ENCODE data around the gene CRHR1.

CRHR1 gene

DNA sequence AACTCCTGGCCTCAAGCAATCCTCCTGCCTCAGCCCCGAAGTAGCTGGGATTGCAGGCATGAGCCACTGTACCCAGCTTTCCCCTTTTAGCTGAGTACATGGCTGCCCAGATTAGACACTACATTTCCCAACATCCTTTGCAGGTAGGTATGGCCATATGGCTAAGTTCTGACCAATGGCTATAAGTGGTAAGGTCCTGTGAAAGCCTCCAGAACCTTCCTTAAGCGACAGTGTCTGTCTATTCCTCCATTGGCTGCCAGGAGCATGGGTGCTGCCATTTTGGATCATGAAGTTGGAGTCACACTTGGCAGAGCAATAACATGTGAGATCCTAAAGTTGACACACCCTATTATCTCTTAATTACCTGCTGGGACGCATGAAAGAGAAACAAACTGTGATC lies 24.4 kb upstream of the CRHR1 start:
- peak; percentile 69 for DNase-seq

DNA sequence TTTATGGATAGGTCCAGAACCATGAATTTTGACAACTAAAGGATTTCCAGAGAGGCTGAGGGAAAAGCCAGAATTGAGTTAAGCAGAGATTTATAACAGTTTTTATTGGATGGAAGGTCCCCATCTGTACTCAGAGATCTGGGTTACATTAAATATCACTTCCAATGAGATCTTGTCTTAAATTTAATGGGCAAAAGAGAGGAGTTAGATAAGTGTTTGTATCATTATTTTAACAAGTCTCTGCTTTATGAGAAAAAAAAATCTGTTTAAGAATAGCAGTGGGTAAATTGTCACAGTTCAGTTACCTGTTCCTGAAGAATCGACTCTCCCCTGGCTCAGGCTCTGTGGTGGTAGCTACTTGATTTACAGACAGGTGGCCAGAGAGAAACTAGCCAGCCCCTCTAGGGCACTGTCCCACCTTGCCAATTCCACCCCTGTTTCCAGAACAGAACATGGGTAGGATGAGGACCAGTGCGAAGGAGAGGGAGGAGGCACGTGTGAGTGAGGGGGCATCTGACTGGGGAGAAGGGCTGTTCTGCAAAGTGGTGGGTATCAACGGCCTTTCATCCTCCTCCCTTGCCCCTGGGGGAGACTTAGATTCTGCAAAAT lies 22.1 kb upstream of the CRHR1 start:
- no peak for DNase-seq

DNA sequence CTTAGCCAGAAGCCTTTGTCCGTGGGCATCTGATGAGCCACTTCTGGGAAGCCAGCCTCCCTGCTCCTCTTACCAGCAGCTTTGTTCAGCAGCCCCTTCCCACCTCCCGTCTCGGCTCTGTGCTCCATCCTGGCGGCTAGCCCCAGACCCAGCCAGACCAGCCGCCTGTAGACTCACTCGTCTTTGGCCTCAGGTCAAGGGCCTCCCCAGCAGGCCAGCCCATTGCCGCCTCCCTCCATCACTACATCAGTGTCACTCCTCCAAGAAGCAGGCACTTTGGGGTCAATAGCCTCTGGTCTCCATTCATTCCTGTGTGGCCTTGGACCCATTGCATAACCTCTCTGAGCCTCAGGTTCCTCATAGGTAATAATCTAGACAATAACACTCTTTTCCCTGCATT lies 20.9 kb upstream of the CRHR1 start:
- no peak for DNase-seq

DNA sequence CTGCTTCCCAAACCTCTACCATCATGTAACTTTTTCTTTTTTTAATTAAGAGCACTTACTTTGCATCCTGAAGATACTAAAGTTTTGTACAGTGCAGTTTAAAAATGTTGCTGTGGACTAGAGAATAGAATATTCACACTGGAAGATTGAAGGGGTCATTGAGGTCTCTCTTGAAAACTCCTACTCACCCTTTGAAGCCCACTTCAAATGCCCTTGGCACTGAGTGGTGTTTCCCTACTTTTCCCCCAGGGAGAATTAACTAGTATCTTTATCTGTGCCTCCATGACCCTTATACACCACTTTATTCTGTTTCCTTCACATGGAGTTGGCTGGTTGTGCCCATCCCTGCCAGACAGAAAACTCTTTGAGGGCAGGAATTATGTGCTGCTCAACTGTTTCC lies 19.6 kb upstream of the CRHR1 start:
- no peak for DNase-seq

DNA sequence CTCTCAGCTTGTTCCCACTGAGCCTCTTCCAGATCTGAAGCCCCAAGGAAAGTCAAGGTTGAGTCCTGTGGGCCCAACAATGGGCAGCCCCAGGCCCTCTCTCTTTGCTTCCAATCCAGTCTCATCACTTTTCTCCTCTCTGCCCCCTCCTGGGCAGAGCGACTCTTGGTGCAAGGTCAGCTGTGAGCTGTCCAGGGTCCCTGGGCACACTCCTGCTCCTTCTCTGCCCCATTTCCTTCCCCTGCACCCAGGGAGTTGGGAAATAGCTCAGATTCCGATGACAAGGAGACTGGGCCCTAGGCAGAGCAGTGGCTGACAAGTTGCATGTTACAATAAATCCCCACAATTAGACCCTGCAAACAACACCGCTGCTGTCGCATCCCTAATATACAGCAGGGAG lies 16.1 kb upstream of the CRHR1 start:
- DNase-seq: no peak

DNA sequence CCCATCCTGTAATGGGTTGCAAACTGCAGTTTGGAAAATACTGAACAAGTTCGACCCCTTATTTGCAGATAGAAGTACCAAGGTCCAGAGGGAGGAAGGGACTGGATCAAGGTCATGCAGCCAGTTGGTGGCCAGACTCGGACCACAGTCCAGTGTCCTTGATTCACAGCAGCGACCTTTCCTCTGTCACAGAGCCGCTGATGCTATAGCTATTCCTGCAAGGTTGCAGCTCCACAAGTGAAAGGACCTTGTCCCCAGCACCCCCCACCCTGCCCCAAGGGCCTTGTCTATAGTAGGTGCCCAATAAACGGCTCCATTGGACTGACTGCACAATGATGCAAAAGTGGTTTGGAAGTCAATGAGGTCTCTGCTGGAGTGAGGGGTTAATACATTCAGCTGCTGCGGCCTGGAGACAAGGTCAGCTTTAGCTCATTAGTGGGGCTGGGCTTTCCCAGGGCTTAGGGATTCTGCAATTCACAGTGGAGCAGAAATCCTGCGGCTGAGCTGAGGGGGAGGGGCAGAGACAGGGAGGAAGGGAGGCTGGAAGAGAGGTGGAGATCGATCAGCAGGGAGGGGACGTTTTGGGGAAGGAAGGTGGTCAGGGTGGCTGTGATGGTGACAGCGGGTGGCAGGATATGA lies 13.4 kb upstream of the CRHR1 start:
- DNase-seq: peak; percentile 42

DNA sequence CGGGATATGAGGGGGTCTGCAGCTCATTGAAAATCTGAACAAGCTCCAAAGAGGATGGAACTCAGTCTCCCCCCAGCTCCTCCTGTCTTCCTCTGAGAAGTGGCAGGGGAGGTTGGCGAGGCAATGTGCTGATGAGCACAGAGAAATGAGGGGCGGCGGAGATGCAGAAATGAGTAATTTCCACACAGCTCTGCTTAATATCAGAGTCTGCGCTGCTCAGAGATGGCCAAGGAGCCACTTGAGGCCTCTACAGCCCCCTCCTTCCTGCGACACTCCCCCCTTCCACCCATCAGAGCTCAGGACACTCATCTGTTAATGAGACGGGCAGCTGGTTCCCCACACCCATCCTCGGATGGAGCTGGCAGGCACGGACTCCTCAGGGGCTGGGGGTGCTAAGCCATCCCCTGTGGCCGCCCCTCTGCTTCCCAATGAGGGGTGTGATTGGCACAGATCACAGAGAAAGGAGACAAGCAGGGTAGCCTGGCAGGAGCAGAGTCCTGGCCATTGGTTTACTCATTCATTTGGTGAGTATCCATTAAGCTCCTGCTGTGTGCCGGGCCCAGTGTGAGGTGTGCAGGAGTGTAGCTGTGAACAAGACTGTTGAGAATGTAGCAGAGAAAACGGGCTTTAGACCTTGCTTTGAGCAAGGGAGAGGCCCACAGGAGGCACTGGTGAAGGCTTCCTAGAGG lies 12.7 kb upstream of the CRHR1 start:
- DNase-seq: peak; percentile 32

DNA sequence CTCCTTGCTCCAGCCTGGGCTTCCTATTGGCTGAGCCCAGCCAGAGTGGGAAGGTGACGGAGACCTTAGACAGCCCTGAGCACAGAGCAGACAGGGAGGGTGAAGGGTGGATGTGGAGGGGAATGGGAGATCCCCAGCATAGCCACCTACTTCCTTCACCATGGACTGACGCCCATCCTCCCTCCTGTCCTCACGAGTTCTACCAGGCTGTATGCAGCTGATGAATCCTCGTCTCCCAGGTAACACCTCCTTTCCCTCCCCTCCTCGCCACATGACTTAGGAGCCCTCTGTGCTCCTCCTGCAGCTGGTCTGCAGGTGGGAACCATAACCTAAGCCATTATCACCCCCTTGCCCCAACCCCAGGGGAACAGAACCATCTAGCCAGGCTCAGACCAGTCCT lies 9.0 kb upstream of the CRHR1 start:
- DNase-seq: peak; percentile 99

DNA sequence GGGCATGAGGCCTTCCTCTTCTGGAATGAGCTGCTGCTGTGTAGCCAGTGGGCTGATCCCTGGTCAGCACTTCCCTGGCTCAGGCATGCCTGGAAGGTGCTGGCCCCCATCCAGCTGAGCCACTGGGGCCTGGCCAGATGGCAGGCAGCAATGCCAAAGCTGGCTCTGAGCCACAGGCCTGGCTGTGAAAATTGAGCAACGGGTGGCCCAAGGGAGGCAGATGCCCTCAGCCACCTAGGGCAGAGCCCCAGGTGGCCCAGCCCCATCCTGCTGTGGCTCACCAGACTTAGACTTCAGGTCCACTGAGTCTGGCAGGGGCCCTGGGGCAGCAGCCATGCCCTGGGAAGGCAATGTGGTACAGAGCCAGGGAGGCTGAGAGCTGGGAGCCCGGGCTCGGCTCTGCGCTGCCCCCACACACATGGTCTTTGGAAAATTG lies 8.5 kb upstream of the CRHR1 start:
- DNase-seq: peak; percentile 99

DNA sequence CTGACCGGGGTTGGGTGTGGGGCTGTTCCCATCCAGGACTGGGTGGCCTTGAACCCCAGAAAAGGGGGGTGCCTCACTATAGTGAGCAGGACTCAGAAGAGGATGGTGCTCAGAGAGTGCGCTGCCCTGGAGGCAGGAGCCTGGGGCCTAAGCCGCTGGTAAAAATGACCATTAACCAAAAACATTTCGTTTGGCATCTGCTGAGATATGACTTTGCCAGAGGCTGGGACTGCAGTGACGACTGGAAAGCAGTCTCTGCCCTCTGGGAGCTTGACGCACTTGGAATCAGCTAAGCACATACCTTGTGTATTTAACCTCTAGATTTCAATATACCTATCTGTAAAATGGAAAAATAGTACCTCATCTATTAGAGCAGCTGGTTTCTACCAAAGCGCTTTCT lies 7.2 kb upstream of the CRHR1 start:
- DNase-seq: peak; percentile 26

DNA sequence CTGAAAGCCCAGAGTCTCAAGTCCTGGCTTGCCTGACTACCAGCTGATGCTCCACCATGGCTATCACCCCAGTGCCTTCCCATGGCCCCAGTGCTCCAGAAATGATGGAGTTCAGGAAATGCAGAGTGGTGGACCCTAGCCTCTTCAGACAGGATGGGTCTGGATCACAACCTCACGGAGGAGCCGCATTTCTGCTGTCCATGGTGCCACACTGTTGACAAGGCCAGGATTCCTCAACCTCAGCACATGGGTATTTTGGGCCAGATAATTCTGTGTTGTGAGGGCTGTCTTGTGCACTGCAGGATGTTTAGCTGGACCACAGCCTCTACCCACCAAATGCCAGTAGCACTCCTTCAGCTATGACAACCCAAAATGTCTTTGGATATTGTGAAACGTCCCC lies 6.7 kb upstream of the CRHR1 start:
- no peak for DNase-seq

DNA sequence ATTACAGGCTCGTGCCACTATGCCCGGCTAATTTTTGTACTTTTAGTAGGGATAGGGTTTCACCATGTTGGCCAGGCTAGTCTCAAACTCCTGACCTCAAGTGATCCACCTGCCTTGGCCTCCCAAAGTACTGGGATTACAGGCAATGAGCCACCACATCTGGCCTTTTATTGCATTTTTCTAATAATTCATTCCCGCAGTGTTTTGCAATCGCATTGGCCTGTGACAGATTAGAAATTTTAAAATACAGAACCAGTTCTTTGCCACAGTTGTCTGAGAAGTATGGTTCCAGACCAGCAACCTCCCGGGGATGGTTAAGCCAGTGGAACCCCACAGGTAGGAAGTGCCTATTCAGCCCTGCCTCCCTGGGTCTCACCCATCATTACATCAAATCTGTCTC lies 3.2 kb upstream of the CRHR1 start:
- DNase-seq: no peak

DNA sequence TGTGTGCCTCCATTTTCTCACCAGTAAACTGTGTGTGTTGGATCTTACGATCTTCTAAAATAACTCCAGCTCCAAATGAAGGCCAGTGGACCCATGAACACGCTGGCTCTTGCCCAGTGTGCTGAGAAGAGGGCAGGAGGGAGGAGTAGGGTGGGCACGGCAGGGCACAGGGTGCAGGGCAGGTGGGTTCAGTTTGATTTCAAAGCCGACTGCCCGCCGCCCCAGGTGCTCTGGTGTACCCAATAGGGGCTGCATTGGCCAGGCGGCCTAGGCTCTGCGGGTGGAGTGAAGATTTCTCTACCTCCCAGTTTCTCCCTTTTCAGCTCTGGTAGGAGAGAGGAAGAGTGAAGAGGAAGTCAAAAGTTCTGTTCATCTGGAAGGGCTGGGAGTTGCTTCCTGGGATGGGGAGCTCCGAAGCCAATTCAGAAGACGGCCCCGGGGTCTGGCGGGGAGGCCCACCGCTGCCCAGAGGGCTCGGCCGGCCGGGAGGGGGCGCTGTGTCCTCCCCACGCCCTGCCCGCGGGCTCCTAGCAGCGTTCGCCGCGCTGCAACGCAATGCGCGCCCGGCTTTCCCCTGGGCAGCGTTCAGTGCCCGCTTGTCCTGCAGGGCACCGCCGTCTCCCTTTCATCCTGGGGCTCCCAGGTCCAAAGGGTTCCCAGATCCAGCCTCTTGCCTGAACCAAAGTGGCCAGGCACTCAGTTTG lies 1.1 kb upstream of the CRHR1 start:
- DNase-seq: peak; percentile 84

DNA sequence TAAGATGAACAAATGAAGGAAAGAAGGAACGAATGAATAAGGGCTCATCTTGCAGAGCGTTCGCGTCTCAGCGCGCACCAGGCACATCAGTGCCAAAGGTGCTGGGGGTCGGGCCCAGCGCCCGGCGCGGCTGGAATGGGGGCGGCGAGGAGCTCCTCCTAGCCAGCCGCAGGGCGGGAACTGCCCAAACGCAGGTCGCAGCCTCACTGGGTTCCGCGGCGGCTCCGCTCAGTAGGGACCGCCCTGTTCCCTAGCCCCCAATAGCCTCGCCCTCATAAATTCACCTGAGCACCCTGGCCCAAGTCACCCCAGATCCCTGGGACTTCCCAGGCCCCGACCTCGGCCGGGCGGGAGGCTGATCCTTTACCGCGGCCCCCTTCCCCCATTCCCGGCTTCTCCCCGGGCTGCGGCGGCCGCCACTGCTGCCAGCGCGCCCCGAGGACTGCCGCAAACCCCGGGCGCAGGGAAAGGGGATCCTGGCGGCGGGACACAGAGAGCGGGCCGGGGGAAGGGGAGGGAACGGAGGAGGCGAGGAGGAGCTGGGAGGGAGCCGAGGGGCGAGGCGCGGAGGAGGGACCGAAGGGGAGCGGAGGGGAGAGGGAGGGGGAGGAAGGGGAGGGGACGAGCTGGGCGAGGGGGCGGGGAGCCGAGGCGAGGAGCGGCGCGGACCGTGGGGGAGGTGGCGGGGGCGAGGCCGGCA lies 377 bp upstream of the CRHR1 start:
- peak; percentile 90 for DNase-seq

DNA sequence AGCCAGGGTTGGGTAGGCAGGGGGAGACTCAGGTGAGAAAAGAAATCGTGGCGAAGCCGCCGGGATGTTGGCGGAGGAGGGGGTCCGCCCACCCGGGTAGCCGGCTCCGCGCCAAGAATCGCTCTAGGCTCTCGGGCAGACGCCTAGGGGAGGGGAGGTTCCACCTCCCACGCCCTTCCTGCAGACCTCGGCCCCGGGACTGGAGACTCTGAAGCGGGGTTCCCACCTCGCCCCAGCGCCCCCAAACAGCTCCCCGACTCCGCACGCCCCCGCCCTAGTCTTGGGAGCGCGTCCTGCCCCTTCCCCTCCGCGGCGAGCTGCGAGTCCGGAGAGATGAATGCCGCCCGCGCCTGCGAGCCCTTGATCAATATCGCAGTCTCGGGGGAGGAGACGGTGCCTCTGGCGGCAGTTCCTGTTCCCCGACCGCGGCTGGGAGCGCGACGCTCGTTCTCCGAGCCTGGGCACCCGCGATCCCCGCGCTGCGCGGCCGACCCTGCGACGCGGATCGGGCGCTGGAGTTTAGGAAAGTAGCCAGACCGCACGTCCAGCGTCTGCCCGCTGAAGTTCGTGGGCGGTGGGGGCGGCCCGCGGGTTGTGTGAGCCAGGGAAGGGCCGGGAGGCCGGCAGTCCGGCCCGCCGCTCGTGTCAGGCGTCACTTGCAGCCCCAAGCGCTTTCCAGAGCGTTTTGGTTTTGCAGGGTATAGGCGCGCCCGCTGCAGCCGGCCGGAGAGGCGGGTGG lies 790 bp downstream of the CRHR1 start:
- DNase-seq: peak; percentile 82

DNA sequence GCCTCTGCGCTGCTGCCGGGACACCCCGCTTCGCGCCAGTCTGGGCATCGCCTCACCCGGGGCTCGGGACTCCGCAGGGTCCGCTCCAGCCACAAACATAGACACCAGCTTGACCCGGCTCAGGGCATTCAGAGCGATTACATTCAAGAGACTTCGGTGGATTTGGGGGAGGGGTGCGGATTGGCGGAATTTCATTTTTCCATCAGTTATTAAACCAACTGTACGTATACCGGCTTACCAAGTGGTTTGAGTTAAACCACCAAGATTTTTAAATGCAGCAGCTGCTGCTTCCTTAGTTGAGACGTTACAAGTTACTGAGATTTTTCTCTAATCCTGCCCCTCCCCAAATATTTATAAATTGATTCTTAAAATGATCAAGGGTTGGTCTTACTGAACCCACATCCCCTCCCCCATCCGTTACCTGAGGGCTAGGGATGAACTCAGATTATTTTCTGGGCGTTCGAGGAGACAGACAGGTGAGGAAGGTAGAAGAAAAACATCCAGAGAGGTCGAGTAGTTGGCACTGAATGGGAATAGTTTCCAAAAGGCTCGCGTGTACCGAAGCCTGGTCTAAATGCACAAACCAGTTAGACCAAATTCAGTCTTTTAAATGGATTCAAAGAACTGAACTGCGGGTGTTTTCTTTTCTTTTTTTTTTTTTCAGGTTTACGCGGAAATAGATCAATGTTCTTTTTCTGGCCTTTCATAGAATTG lies 1.5 kb downstream of the CRHR1 start:
- DNase-seq: no peak

DNA sequence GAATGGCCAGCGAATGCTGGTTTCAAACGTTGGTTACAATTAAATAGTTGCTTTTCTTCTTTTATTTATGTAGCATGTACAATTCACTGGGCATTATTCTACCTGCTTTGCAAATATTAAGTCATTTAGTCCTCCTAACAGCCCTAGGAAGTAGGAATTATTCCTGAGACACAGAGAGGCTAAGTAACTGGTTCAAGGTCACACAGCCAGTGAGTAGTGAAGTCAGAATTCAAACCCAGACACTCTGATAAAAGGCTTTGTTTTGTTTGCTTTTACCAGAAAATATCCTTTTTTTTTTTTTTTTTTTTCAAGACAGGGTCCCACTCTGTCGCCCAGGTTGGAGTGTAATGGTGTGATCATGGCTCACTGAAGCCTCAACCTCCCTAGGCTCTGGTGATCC lies 2.2 kb downstream of the CRHR1 start:
- no peak for DNase-seq

DNA sequence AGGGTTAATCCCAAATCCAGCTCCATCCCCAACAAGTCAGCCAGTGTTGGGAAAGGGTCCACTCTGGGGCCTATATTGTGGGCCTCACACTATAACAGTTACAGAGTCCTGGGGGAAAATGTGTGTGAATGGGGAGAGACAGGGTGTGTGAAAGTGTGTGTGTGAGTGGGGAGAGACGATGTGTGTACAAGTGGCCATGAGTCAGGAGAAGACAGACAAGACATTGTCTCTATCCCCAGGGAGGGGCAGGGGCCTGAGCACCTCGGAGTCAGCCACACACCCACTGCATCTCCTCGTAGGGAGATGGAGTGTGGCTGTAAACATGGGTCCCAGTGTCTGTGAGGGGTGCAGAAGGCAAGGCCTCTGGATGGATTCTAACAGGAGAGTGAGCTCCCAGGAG lies 2.9 kb downstream of the CRHR1 start:
- DNase-seq: no peak

DNA sequence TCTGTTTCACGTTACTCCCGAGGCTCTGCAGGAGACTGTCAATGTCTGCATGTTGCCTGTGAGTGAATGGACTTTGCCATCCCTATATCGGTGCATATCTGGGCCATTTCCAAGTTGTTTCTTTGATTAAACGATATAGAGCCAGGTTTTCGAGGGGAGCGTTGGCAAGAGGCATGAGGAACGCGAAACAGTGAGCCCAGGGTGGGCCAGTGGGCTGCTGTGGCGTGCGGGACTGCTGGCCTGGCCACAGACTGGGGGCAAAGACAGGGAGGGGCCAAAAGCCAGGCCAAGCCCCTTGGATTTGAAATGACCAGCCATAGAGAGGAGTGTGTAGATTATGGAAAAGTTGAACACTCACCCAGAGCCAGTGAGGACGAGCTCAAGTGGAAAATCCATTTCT lies 3.5 kb downstream of the CRHR1 start:
- no peak for DNase-seq

DNA sequence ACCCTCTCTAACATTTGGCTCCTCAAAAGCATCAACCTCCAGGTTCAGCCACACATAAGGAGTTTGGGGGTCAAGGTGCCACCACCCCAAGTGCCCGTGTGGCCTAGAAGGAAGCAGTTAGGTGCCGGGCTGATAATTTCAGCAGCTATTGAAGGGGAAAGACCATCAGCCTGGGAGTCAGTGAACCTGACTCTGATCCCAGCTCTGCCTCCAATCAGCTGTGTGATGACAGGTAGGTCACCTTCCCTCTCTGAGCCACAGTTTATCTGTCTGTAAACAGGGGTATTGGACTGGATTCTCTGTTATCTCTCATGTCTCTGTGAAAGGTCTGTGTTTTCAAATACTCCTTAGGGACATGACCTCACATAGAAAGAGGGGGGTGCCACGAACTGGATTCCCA lies 3.9 kb downstream of the CRHR1 start:
- no peak for DNase-seq

DNA sequence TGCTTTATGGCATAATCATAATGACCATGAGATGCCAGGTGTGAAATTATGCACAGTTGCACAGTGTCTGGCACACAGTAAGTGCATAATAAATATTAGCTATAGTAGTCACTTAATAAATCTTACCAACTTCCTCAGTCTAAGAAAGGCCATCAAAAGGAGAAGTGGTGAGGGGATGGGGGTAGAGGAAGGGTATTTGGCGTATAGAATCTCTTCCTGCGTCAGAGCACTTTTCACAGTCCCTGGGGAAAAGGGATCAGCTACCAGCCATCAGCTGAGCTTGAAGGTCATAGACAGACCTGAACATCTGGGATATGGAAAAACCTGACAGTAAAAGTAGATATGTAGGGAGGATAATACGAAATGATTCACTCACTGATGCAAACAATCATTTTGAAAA lies 5.8 kb downstream of the CRHR1 start:
- peak; percentile 78 for DNase-seq
